HG03469 (cell line): Measurements from ENCODE around the gene RALGPS2.
"Not testable (repeated sequence)": the region's sequence is repeated elsewhere in the genome, so short reads cannot be mapped to it uniquely, and the experiment has no call there.

Experiments used
- ATAC-seq: cut with Tn5 transposase; IDR thresholded peaks from one replicate; pipeline ENCODE4 v1.9.1; 2021; ENCODE audit warnings: mild to moderate bottlenecking, moderate library complexity, moderate number of reproducible peaks; ENCODE audit not compliant: unreplicated experiment

Gene RALGPS2

GRCh38 chr1:178939338-178940067 lies 214.5 kb downstream of the RALGPS2 start:
- ATAC-seq = no peak

DNA sequence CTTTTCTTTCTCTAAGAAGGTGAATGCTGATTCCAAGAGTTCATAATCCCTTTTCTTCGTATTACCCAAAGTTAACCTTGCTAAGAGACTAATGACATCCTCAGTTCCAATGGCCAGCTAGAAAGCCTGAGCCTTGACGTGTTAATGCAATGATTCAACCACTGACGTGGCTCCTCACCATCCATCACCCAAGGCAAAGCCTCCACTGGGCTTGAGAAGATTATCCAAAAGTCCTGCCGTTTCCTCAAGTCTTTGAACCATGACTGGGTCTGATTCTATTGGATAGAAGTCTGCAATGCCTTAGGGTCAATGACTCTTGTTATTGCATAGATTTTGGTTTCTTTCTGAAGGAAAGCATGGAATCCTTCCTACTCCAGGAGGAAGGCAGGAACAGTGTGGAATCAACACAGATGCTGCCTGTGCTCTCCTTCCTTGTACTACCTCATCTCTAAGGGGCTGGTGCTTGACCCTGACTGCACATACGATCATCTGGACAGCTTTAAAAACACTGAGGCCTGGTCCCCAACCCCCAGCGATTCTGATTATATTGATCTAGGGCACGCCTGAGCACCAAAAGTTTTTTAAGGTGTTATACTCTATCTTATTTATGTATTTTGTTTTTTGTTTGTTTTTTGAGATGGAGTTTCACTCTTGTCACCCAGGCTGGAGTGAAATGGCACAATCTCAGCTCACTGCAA lies 215.2 kb downstream of the RALGPS2 start:
- ATAC-seq = no peak

GRCh38 chr1:178941261-178941689 lies 216.2 kb downstream of the RALGPS2 start:
- no peak for ATAC-seq

- no peak for ATAC-seq
Measured at GRCh38 chr1:178941849-178942248, 216.8 kb downstream of the RALGPS2 start.

DNA sequence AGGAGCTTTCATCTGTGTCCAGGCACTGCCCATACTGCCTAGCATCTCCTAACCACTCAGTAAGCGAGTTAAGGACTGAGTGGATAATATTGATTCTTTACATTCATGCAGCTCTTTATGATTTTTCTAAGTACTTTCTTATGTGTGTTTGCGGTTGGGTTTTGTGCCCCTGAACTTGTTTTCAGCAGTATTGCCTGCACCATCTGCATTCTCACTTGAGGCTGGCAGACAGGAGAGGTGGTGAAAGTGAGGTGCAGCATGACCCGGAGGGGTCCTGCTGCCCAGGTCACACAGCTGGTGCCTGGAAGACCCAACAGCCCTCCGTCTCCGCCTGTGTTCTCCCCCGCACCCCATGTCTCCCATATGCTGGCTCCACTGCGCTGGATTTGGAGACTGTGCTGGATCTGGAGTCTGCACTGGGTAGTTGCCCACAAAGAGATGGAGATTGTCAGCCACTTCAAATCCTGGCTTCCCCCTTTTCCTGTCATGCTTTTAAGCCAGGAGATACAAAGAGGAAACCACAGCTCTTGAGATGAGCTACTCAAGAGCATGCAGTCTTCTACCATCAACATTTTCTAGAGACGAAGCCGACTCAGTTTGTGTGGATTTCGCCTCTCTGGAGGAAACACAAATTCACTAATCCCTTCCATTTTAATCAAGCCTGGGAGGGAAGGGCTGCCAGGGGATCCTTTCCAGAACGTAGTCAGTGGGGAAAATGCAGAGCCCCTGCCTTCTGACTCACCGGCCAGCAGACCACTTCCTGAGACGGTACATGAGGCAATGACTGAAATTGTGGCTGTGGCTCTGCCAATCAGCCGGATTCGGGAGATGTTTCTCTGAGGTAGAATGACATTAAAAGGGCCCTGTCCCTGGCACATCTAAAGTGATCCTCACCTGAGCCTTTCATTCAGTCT lies 217.5 kb downstream of the RALGPS2 start:
- no peak for ATAC-seq

GRCh38 chr1:178944729-178945128 lies 219.7 kb downstream of the RALGPS2 start:
- no peak for ATAC-seq

- ATAC-seq = no peak
Measured at GRCh38 chr1:178945763-178946266, 220.8 kb downstream of the RALGPS2 start.

- no peak for ATAC-seq
Measured at GRCh38 chr1:178946416-178946815, 221.4 kb downstream of the RALGPS2 start.

DNA sequence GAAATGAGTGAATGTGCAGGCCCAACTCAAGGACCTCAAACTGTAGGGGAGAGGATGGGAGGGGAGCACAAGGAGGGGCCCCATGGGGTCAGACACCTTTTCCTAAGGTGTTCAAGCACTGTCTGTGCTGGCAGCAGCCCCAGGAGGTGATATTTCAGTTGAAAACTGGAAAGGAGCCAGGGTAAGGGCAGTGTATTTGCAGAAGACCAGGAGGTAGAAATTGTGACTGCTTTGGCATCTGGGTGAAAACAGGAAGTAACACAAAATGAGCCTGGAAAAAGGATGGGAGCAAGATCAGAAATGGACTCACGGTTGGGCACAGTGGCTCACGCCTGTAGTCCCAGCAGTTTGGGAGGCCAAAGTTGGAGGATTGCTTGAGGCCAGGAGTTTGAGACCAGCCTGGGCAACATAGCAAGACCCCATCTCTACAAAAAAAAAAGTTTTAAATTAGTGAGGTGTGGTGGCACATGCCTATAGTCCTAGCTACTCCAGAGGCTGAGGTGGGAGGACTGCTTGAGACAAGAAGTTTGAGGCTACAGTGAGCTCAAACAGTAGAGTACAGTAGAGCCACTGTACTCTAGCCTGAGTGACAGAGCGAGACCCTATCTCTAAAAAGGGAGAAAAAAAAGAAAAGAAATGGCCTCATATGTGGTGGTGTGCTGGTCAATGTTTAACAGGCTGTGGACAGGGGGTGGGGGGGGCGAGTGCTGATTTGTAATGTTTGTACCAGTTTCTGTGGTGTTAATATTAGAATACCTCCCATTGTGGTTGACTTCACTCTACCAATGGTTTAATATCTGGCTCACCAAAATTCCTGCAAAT lies 222.0 kb downstream of the RALGPS2 start:
- ATAC-seq = no peak

DNA sequence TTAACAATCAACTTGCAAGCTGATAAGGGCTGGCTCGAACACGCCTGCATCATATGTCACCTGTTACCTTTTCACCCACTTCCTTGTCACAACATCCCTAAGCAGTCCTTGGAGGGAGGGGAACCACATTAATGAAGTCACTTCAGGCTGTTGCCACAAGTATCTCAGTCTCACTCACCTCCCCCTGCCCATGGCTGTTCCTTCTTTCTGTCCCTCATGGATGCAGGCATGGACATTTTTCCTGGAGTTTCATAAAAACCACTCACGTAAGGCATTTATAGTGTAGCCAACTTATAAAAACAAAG lies 222.6 kb downstream of the RALGPS2 start:
- no peak for ATAC-seq

- no peak for ATAC-seq
Measured at GRCh38 chr1:178948676-178949075, 223.6 kb downstream of the RALGPS2 start.

- ATAC-seq = not testable (repeated sequence)
Measured at GRCh38 chr1:178949866-178950265, 224.8 kb downstream of the RALGPS2 start.

- ATAC-seq = no peak
Measured at GRCh38 chr1:178951600-178951999, 226.6 kb downstream of the RALGPS2 start.

DNA sequence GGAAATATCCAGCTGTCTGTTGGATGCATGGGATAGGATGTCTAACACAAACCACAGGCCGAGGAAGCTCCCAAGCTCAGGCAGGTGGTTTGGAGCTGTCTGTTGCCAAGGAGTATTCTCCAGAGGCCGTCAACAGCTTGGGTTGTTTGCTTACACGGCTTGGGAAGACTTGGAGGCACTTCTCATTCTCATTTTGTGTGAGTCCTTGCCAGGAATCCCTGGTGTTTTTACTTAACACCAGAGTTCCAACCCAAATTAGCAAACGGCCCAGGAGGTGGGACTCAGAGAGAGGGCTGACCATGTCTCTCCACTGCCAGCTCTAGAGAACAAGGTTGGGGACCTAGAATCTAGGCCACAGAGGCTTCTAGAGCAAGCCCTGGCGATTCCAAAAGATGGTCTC lies 228.0 kb downstream of the RALGPS2 start:
- no peak for ATAC-seq

DNA sequence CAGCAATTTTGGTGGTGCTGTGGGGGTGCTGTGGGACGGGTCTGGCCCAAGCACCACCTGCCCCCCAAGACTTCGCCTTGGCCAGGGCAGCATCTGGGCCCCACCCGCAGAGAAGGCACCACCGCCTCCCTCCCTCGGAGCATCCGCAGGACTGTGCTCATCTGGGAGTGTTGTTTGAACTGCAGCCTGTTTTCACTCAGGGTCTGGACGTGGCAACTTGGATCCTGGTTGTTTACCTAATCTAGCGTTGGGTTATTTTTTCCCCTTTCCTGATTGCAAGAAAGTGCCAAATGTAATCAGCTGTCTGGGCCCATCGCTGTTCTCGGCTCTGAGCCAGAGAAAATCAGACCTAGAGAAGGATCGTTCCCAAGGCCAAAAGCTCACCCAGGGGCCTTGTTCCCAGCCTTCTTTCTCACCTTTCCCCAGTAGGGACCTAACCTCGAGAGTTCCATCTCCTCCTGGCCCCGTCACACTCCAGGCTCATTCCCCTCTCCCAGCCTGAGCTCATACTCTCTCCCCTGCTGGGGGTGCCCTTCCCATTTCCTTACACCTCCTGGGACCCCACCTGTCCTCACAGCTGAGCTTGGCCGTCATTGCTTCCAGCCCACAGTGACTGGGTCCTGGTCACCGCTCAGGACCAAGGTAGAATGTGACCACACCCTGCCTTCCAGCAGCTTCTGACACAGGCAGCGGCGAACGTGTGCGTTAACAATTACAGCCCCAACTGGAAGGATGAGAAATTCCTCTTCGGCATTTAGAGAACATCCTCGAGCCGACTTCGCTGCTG lies 228.7 kb downstream of the RALGPS2 start:
- ATAC-seq = no peak

GRCh38 chr1:178954325-178954690 lies 229.3 kb downstream of the RALGPS2 start:
- ATAC-seq = no peak

- ATAC-seq = no peak
Measured at GRCh38 chr1:178954937-178955336, 229.9 kb downstream of the RALGPS2 start.

GRCh38 chr1:178955391-178955954 lies 230.4 kb downstream of the RALGPS2 start:
- ATAC-seq = no peak

- ATAC-seq = no peak
Measured at GRCh38 chr1:178958491-178958890, 233.4 kb downstream of the RALGPS2 start.
